ENCODE data around the gene KSR2.

Gene KSR2

DNA sequence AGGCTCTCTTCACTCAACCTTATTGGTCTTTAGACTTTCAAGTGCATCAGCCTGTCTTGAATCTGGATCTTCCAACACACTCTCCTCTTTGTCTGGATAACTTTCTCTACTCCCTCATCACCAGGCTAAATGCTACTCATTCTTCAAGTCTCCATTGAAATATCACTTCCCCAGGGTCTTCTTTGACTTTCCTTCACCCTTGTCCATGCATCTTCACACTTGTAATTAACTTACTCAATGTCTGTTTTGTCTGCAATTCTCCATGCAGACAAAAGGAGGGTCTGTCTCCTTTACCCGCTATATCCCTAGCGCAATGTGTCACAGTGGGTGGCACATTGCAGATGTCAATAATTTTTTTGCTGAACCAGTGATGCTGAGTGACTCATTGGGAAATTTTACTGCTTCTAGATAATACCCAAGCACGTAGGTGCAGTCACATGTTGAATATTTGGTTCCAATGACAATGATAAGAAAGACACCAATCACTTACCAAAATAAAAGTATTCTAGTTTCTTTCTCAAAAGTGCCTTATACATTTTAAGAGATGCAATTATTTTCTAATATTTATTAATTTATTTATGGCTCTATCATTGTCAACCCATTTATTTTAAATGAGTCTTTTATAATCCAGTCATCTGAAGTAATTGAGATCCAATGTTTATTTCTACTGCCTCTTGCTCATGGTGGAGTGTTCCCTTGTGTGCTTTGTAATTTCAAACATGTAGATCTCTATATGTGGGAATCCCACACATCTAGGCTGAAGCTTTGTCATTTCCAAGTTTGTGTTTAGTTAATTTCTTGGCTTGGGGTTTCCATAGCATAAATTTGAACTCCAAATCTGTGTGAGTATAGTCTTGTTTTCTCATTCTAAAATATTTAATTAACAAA lies 26.0 kb upstream of the KSR2 start:
- Histone ChIP-seq H3K14ac (ENCODE audit: low read length in 2 of 2) (no peak overlapping the region), H3K27me3 (ENCODE audit: control insufficient read depth in 1 of 2, insufficient read depth in 1 of 2, low read length in 2 of 2) (no peaks in the 10 kb centered on the region), H2AK5ac (ENCODE audit: low read length, severe bottlenecking) (no peak overlapping the region), H3K4ac (ENCODE audit: low read depth in 1 of 2, low read length in 2 of 2) (no peak overlapping the region), H2BK5ac (ENCODE audit: low read depth, low read length, poor library complexity, severe bottlenecking) (no peak overlapping the region), H3K4me3 (ENCODE audit: insufficient read depth in 1 of 2, low read depth in 1 of 2, low read length in 2 of 2) (no peak overlapping the region), H4K91ac (ENCODE audit: low read length) (no peak overlapping the region), H3K4me2 (ENCODE audit: low read length, poor library complexity, severe bottlenecking) (no peak overlapping the region), H2BK120ac (ENCODE audit: low read depth, low read length) (no peak overlapping the region), H3K27ac (ENCODE audit: low read length, poor library complexity, severe bottlenecking) (no peak overlapping the region), H3K4me1 (ENCODE audit: control insufficient read depth, insufficient read depth, low read depth, low read length) (peaks cover 2% of the 10 kb centered on the region), H2BK15ac (ENCODE audit: low read depth, poor library complexity, severe bottlenecking) (no peak overlapping the region), H4K8ac (ENCODE audit: low read length) (no peak overlapping the region), H2AFZ (ENCODE audit: low read depth, low read length) (no peak overlapping the region), H3K9ac (ENCODE audit: low read length) (no peak overlapping the region), H2BK12ac (ENCODE audit: low read length in 2 of 2) (no peak overlapping the region), H3K79me1 (replicated peaks; ENCODE audit: low read length, poor library complexity, severe bottlenecking) (no peaks in the 10 kb centered on the region), H3K18ac (ENCODE audit: low read depth in 1 of 2, low read length in 2 of 2) (no peak overlapping the region), H3K23ac (ENCODE audit: low read length in 2 of 2) (no peak overlapping the region), H3K9me3 (ENCODE audit: control insufficient read depth, low read length) (peaks cover 5% of the 10 kb centered on the region), H3K36me3 (ENCODE audit: control insufficient read depth in 1 of 2, insufficient read depth in 2 of 2, low read depth in 1 of 2, low read length in 2 of 2) (no peaks in the 10 kb centered on the region)
- WGBS: 95% methylated on average over 2 of the region's 3 CpGs
- no peak for DNase-seq

GRCh38 chr12:117986705-117987469 lies 18.1 kb upstream of the KSR2 start:
- DNase-seq: no peak
- no peak overlapping the region for H4K8ac ChIP-seq (ENCODE audit: low read length)
- no peaks in the 10 kb centered on the region for H3K9me3 ChIP-seq (ENCODE audit: control insufficient read depth, low read length)
- 68% methylated on average over 3 of the region's 4 CpGs for WGBS
- no peak overlapping the region for H2BK12ac ChIP-seq (ENCODE audit: low read length in 2 of 2)
- H3K14ac ChIP-seq (ENCODE audit: low read length in 2 of 2): no peak overlapping the region
- H3K4me2 ChIP-seq (ENCODE audit: low read length, poor library complexity, severe bottlenecking): no peak overlapping the region
- peak overlapping the region in 1 of 2 experiments; percentile 3 for H3K4me3 ChIP-seq (ENCODE audit: insufficient read depth in 1 of 2, low read depth in 1 of 2, low read length in 2 of 2)
- no peak overlapping the region for H2BK5ac ChIP-seq (ENCODE audit: low read depth, low read length, poor library complexity, severe bottlenecking)
- H2BK120ac ChIP-seq (ENCODE audit: low read depth, low read length): no peak overlapping the region
- H3K4ac ChIP-seq (ENCODE audit: low read depth in 1 of 2, low read length in 2 of 2): no peak overlapping the region
- H2BK15ac ChIP-seq (ENCODE audit: low read depth, poor library complexity, severe bottlenecking): no peak overlapping the region
- H3K9ac ChIP-seq (ENCODE audit: low read length): peak overlapping the region; percentile 72
- no peaks in the 10 kb centered on the region for H3K36me3 ChIP-seq (ENCODE audit: control insufficient read depth in 1 of 2, insufficient read depth in 2 of 2, low read depth in 1 of 2, low read length in 2 of 2)
- no peaks in the 10 kb centered on the region for H3K4me1 ChIP-seq (ENCODE audit: control insufficient read depth, insufficient read depth, low read depth, low read length)
- H3K79me1 ChIP-seq (replicated peaks; ENCODE audit: low read length, poor library complexity, severe bottlenecking): no peaks in the 10 kb centered on the region
- H4K91ac ChIP-seq (ENCODE audit: low read length): no peak overlapping the region
- no peak overlapping the region for H3K23ac ChIP-seq (ENCODE audit: low read length in 2 of 2)
- H3K18ac ChIP-seq (ENCODE audit: low read depth in 1 of 2, low read length in 2 of 2): no peak overlapping the region
- H3K27ac ChIP-seq (ENCODE audit: low read length, poor library complexity, severe bottlenecking): peak overlapping the region; percentile 93
- H3K27me3 ChIP-seq (ENCODE audit: control insufficient read depth in 1 of 2, insufficient read depth in 1 of 2, low read length in 2 of 2): no peaks in the 10 kb centered on the region
- no peak overlapping the region for H2AFZ ChIP-seq (ENCODE audit: low read depth, low read length)
- H2AK5ac ChIP-seq (ENCODE audit: low read length, severe bottlenecking): no peak overlapping the region

GRCh38 chr12:117985182-117985581 lies 16.4 kb upstream of the KSR2 start:
- Histone ChIP-seq H3K79me1 (replicated peaks; ENCODE audit: low read length, poor library complexity, severe bottlenecking) (no peaks in the 10 kb centered on the region), H3K18ac (ENCODE audit: low read depth in 1 of 2, low read length in 2 of 2) (no peak overlapping the region), H3K4me1 (ENCODE audit: control insufficient read depth, insufficient read depth, low read depth, low read length) (no peaks in the 10 kb centered on the region), H3K4me2 (ENCODE audit: low read length, poor library complexity, severe bottlenecking) (no peak overlapping the region), H4K8ac (ENCODE audit: low read length) (no peak overlapping the region), H2AFZ (ENCODE audit: low read depth, low read length) (no peak overlapping the region), H2BK12ac (ENCODE audit: low read length in 2 of 2) (no peak overlapping the region), H2BK15ac (ENCODE audit: low read depth, poor library complexity, severe bottlenecking) (no peak overlapping the region), H2BK5ac (ENCODE audit: low read depth, low read length, poor library complexity, severe bottlenecking) (no peak overlapping the region), H3K4me3 (ENCODE audit: insufficient read depth in 1 of 2, low read depth in 1 of 2, low read length in 2 of 2) (no peak overlapping the region), H3K9me3 (ENCODE audit: control insufficient read depth, low read length) (no peaks in the 10 kb centered on the region), H3K27ac (ENCODE audit: low read length, poor library complexity, severe bottlenecking) (no peak overlapping the region), H2BK120ac (ENCODE audit: low read depth, low read length) (no peak overlapping the region), H3K36me3 (ENCODE audit: control insufficient read depth in 1 of 2, insufficient read depth in 2 of 2, low read depth in 1 of 2, low read length in 2 of 2) (no peaks in the 10 kb centered on the region), H3K27me3 (ENCODE audit: control insufficient read depth in 1 of 2, insufficient read depth in 1 of 2, low read length in 2 of 2) (no peaks in the 10 kb centered on the region), H3K4ac (ENCODE audit: low read depth in 1 of 2, low read length in 2 of 2) (no peak overlapping the region), H3K23ac (ENCODE audit: low read length in 2 of 2) (no peak overlapping the region), H2AK5ac (ENCODE audit: low read length, severe bottlenecking) (no peak overlapping the region), H4K91ac (ENCODE audit: low read length) (no peak overlapping the region), H3K14ac (ENCODE audit: low read length in 2 of 2) (no peak overlapping the region), H3K9ac (ENCODE audit: low read length) (no peak overlapping the region)
- no peak for DNase-seq
- 86% methylated on average over 2 of the region's 2 CpGs for WGBS

DNA sequence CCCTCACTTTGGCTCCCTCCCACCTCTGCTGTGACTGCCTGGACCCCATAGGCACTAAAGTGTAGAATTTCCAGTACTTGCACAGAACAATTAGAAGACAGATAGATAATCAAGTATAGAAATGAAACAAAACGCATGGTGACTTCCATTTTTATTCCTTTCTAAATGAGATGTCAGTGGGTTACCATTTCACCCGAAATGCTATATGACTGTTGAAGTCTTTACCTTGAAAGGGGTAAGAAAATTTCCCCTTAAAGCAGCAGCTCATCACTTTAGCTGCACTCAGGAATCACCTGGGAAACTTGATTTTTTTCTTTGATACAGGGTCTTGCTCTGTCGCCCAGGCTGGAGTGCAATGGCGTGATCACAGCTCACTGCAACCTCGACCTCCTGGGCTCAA lies 12.5 kb upstream of the KSR2 start:
- H4K91ac ChIP-seq (ENCODE audit: low read length): no peak overlapping the region
- no peaks in the 10 kb centered on the region for H3K4me1 ChIP-seq (ENCODE audit: control insufficient read depth, insufficient read depth, low read depth, low read length)
- no peak overlapping the region for H3K9ac ChIP-seq (ENCODE audit: low read length)
- no peak overlapping the region for H2BK5ac ChIP-seq (ENCODE audit: low read depth, low read length, poor library complexity, severe bottlenecking)
- H2BK120ac ChIP-seq (ENCODE audit: low read depth, low read length): no peak overlapping the region
- H3K9me3 ChIP-seq (ENCODE audit: control insufficient read depth, low read length): no peaks in the 10 kb centered on the region
- H2AK5ac ChIP-seq (ENCODE audit: low read length, severe bottlenecking): no peak overlapping the region
- WGBS: 73% methylated on average over 5 of the region's 5 CpGs
- no peak overlapping the region for H3K18ac ChIP-seq (ENCODE audit: low read depth in 1 of 2, low read length in 2 of 2)
- H3K27me3 ChIP-seq (ENCODE audit: control insufficient read depth in 1 of 2, insufficient read depth in 1 of 2, low read length in 2 of 2): peaks cover 0 to 2% of the 10 kb centered on the region in 2 experiments
- no peaks in the 10 kb centered on the region for H3K79me1 ChIP-seq (replicated peaks; ENCODE audit: low read length, poor library complexity, severe bottlenecking)
- no peak overlapping the region for H3K4ac ChIP-seq (ENCODE audit: low read depth in 1 of 2, low read length in 2 of 2)
- no peak overlapping the region for H3K4me3 ChIP-seq (ENCODE audit: insufficient read depth in 1 of 2, low read depth in 1 of 2, low read length in 2 of 2)
- H3K23ac ChIP-seq (ENCODE audit: low read length in 2 of 2): no peak overlapping the region
- no peak overlapping the region for H4K8ac ChIP-seq (ENCODE audit: low read length)
- no peak overlapping the region for H2BK15ac ChIP-seq (ENCODE audit: low read depth, poor library complexity, severe bottlenecking)
- H3K14ac ChIP-seq (ENCODE audit: low read length in 2 of 2): no peak overlapping the region
- H2BK12ac ChIP-seq (ENCODE audit: low read length in 2 of 2): no peak overlapping the region
- H3K4me2 ChIP-seq (ENCODE audit: low read length, poor library complexity, severe bottlenecking): no peak overlapping the region
- DNase-seq: no peak
- H3K27ac ChIP-seq (ENCODE audit: low read length, poor library complexity, severe bottlenecking): no peak overlapping the region
- H2AFZ ChIP-seq (ENCODE audit: low read depth, low read length): no peak overlapping the region
- H3K36me3 ChIP-seq (ENCODE audit: control insufficient read depth in 1 of 2, insufficient read depth in 2 of 2, low read depth in 1 of 2, low read length in 2 of 2): no peaks in the 10 kb centered on the region

Measured in mesenchymal stem cell (in vitro differentiated cells and primary cell).